Neutrophil (primary cell): ENCODE results near the gene TIMM44.

Experiments used
- H3K27ac ChIP-seq: fragments of 200-600 bp; sonication (generic); 2 replicates; pipeline ENCODE4 v1.5.1; 2016; ENCODE audit warnings: mild to moderate bottlenecking, moderate library complexity
- H3K27me3 ChIP-seq: fragments of 200-600 bp; sonication (generic); 2 replicates; pipeline ENCODE4 v1.6.0; 2016; ENCODE audit warnings: mild to moderate bottlenecking
- H3K36me3 ChIP-seq: fragments of 200-600 bp; sonication (generic); 2 replicates; pipeline ENCODE4 v1.5.1; 2017
- H3K4me1 ChIP-seq, 2 experiments: fragments of 200-600 bp in 1 of 2; sonication (generic) in 1 of 2; 1 replicate in 1 of 2; 2 replicates in 1 of 2; pipeline versions ENCODE4 v1.5.1 to v1.6.1; 2013 to 2016; ENCODE audit warnings: low read depth in 1 of 2, low read length in 1 of 2, mild to moderate bottlenecking in 1 of 2, moderate library complexity in 1 of 2; ENCODE audit not compliant: control insufficient read depth in 1 of 2, insufficient read depth in 1 of 2
- H3K4me3 ChIP-seq, 2 experiments: fragments of 200-600 bp in 1 of 2; sonication (generic) in 1 of 2; 1 replicate in 1 of 2; 2 replicates in 1 of 2; pipeline ENCODE4 v1.5.1; 2013 to 2016; ENCODE audit warnings: low read depth in 1 of 2, low read length in 1 of 2, mild to moderate bottlenecking in 1 of 2, moderate library complexity in 1 of 2
- H3K9me3 ChIP-seq: fragments of 200-600 bp; sonication (generic); 2 replicates; pipeline ENCODE4 v1.5.1; 2016
- CTCF ChIP-seq: fragments of 200-600 bp; sonication (generic); IDR thresholded peaks from 2 replicates; pipeline ENCODE4 v1.5.1; 2016; ENCODE audit warnings: antibody characterized with exemption

The TIMM44 gene

GRCh38 chr19:7940841-7941240, 2.6 kb downstream of the TIMM44 start:
- TF ChIP-seq CTCF: no peak
- H3K36me3 ChIP-seq: peaks cover 18% of the 10 kb centered on the region
- H3K9me3 ChIP-seq: no peaks in the 10 kb centered on the region
- H3K27ac ChIP-seq: no peak overlapping the region
- peaks cover 17 to 23% of the 10 kb centered on the region in 2 experiments for H3K4me1 ChIP-seq
- H3K27me3 ChIP-seq: no peaks in the 10 kb centered on the region
- H3K4me3 ChIP-seq: no peak overlapping the region

GRCh38 chr19:7934766-7935165, 8.7 kb downstream of the TIMM44 start:
- no peak overlapping the region for H3K4me3 ChIP-seq
- H3K27ac ChIP-seq: no peak overlapping the region
- no peaks in the 10 kb centered on the region for H3K4me1 ChIP-seq
- no peak for TF ChIP-seq CTCF
- peaks cover 71% of the 10 kb centered on the region for H3K36me3 ChIP-seq
- no peaks in the 10 kb centered on the region for H3K27me3 ChIP-seq
- H3K9me3 ChIP-seq: no peaks in the 10 kb centered on the region

- Histone ChIP-seq H3K4me1 (no peaks in the 10 kb centered on the region), H3K36me3 (peaks cover 71% of the 10 kb centered on the region), H3K27ac (no peak overlapping the region), H3K9me3 (no peaks in the 10 kb centered on the region), H3K27me3 (no peaks in the 10 kb centered on the region), H3K4me3 (no peak overlapping the region)
- TF ChIP-seq CTCF: no peak
These were observed 9.4 kb downstream of the TIMM44 start for GRCh38 chr19:7933828-7934725.

GRCh38 chr19:7933411-7933810, 10.1 kb downstream of the TIMM44 start:
- Histone ChIP-seq H3K4me3 (no peak overlapping the region), H3K27me3 (no peaks in the 10 kb centered on the region), H3K36me3 (peaks cover 71% of the 10 kb centered on the region), H3K4me1 (no peaks in the 10 kb centered on the region), H3K9me3 (no peaks in the 10 kb centered on the region), H3K27ac (no peak overlapping the region)
- TF ChIP-seq CTCF: no peak

GRCh38 chr19:7932930-7933300, 10.6 kb downstream of the TIMM44 start:
- no peak for TF ChIP-seq CTCF
- no peak overlapping the region for H3K4me3 ChIP-seq
- no peak overlapping the region for H3K27ac ChIP-seq
- H3K36me3 ChIP-seq: peaks cover 71% of the 10 kb centered on the region
- H3K27me3 ChIP-seq: no peaks in the 10 kb centered on the region
- H3K4me1 ChIP-seq: no peaks in the 10 kb centered on the region
- H3K9me3 ChIP-seq: no peaks in the 10 kb centered on the region
